DND-41 (cell line): Measurements from ENCODE around the gene CYP27C1.

ENCODE experiments used
- ATAC-seq: fragments of 200-7000 bp; cut with Tn5 transposase; 3 replicates; pipeline ENCODE4 v1.9.1; 2021; ENCODE audit warnings: low read depth; ENCODE audit not compliant: insufficient read depth
- DNase-seq: peaks from one replicate; pipeline ENCODE4 v3.0.0-alpha.2; 2020
- H2AFZ ChIP-seq: 2 replicates; pipeline ENCODE4 v1.6.0; 2012; ENCODE audit warnings: low read depth, low read length
- H3K27ac ChIP-seq: 2 replicates; pipeline ENCODE4 v1.5.1; 2012; ENCODE audit warnings: low read length, inconsistent platforms
- H3K27me3 ChIP-seq: fragments of 200-600 bp; sonication (generic); 2 replicates; pipeline ENCODE4 v1.6.0; 2012; ENCODE audit warnings: low read length, mild to moderate bottlenecking, inconsistent platforms; ENCODE audit not compliant: insufficient read depth, poor library complexity
- H3K36me3 ChIP-seq: 2 replicates; pipeline ENCODE4 v1.5.1; 2012; ENCODE audit warnings: low read length, inconsistent platforms; ENCODE audit not compliant: insufficient read depth
- H3K4me1 ChIP-seq: 2 replicates; pipeline ENCODE4 v1.5.1; 2012; ENCODE audit warnings: mild to moderate bottlenecking, low read length; ENCODE audit not compliant: insufficient read depth
- H3K4me2 ChIP-seq: 2 replicates; pipeline ENCODE4 v1.6.0; 2012; ENCODE audit warnings: mild to moderate bottlenecking, moderate library complexity, low read length, inconsistent platforms; ENCODE audit not compliant: insufficient read depth
- H3K4me3 ChIP-seq, 2 experiments: fragments of 200-600 bp in 1 of 2; shearing (Covaris generic) in 1 of 2; 2 replicates each; pipeline ENCODE4 v1.5.1; 2012 to 2016; ENCODE audit warnings: inconsistent platforms in 2 of 2, low read length in 2 of 2, mild to moderate bottlenecking in 2 of 2, low read depth in 1 of 2, moderate library complexity in 1 of 2
- H3K79me2 ChIP-seq: 2 replicates; pipeline ENCODE4 v1.6.0; 2012; ENCODE audit warnings: low read length, inconsistent platforms; ENCODE audit not compliant: insufficient read depth
- H3K9ac ChIP-seq: 2 replicates; pipeline ENCODE4 v1.6.0; 2012; ENCODE audit warnings: low read depth, mild to moderate bottlenecking, inconsistent platforms, low read length, moderate library complexity
- H3K9me3 ChIP-seq: 2 replicates; pipeline ENCODE4 v1.5.1; 2012; ENCODE audit warnings: low read length, moderate library complexity, mild to moderate bottlenecking, inconsistent platforms; ENCODE audit not compliant: insufficient read depth, severe bottlenecking
- H4K20me1 ChIP-seq: 2 replicates; pipeline ENCODE4 v1.6.0; 2012; ENCODE audit warnings: low read length; ENCODE audit not compliant: insufficient read depth
- EZH2 ChIP-seq: IDR thresholded peaks from 3 replicates; pipeline ENCODE4 v1.6.1; 2012; ENCODE audit warnings: borderline replicate concordance, low read depth, mild to moderate bottlenecking, moderate library complexity, low read length, inconsistent platforms; ENCODE audit not compliant: severe bottlenecking
- TF ChIP-seq, protein P1 (sequence below): IDR thresholded peaks from 2 replicates; pipeline ENCODE4 v1.5.1; 2012; ENCODE audit warnings: borderline replicate concordance, low read length, moderate library complexity, mild to moderate bottlenecking; ENCODE audit not compliant: poor library complexity, severe bottlenecking; ENCODE audit errors: extremely low read depth

The CYP27C1 gene

DNA sequence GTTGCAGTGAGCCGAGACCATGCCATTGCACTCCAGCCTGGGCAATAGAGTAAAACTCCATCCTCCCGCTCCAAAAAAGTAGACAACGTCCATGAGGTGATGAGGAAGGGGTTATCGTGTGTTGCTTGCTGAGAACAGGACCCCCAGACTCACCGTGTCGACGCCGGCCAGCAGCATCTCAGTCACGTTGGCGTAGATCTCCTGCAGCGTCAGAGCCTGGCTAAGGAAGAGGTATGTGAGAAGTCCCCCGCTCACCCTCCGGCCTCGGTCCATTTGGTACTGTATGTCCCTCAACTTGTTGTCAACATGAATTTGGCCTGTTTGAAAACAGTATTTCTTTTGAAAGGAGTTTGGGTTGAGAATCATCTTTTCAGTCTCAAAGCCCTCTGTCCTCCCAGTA lies 20.9 kb downstream of the CYP27C1 start:
- Histone ChIP-seq H3K4me1 (peaks cover 10% of the 10 kb centered on the region), H3K79me2 (no peaks in the 10 kb centered on the region), H3K36me3 (no peaks in the 10 kb centered on the region), H3K9ac (no peak overlapping the region), H3K27ac (no peak overlapping the region), H3K9me3 (no peaks in the 10 kb centered on the region), H3K4me3 (no peak overlapping the region), H3K27me3 (peaks cover 4% of the 10 kb centered on the region), H3K4me2 (no peak overlapping the region), H2AFZ (no peak overlapping the region), H4K20me1 (no peaks in the 10 kb centered on the region)
- DNase-seq (no peak), ATAC-seq (no peak)
- TF ChIP-seq, protein P1, sequence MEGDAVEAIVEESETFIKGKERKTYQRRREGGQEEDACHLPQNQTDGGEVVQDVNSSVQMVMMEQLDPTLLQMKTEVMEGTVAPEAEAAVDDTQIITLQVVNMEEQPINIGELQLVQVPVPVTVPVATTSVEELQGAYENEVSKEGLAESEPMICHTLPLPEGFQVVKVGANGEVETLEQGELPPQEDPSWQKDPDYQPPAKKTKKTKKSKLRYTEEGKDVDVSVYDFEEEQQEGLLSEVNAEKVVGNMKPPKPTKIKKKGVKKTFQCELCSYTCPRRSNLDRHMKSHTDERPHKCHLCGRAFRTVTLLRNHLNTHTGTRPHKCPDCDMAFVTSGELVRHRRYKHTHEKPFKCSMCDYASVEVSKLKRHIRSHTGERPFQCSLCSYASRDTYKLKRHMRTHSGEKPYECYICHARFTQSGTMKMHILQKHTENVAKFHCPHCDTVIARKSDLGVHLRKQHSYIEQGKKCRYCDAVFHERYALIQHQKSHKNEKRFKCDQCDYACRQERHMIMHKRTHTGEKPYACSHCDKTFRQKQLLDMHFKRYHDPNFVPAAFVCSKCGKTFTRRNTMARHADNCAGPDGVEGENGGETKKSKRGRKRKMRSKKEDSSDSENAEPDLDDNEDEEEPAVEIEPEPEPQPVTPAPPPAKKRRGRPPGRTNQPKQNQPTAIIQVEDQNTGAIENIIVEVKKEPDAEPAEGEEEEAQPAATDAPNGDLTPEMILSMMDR = no peak
- TF ChIP-seq EZH2 = no peak

DNA sequence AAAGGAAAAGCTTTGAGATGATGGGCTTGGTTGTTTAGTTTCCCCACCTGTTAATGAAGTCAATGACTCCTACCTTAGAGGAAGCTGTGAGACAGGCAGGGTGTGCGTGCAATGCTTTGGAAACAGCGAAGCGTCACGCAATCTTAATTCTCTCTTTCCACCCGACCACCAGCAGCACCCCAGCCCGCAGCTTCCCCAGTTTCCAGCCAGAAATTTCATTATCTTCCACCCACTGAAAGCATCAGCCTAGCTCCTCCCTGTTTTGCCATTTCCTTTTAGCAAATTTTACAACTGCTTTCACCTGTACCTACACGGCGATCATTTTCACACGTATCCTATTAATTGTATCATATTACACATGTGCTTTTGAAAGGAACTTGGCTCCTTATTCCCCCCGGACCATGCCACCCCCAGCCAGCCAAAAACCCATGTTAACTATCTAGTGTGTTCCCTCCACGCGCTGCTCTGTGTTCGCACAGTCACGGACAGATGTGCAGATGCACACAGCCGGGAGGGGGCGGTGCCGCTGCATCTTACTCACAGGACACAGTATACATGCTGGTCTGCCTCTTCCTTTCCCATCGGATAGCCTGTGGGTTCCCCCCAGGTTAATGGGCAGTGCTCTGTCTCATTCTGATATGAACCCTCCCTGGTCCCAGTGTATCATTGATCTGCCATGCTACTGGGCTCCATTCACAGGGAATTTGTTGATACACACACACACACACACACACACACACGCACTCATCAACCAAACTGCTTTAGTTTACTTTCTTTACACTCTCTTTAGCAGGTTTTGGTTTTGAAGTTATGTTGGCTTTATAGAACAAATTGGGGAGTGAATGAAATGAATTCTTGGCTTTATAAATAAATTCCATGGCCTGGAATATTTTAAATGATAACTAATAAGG lies 22.4 kb downstream of the CYP27C1 start:
- H2AFZ ChIP-seq = peak overlapping the region; percentile 68
- ATAC-seq (peak; percentile 99), DNase-seq (peak; percentile 67)
- H3K4me1 ChIP-seq = peaks cover 10% of the 10 kb centered on the region
- H3K4me2 ChIP-seq = peak overlapping the region; percentile 69
- H3K27me3 ChIP-seq = peaks cover 4% of the 10 kb centered on the region
- no peaks in the 10 kb centered on the region for H3K79me2 ChIP-seq
- no peak overlapping the region for H3K9ac ChIP-seq
- no peaks in the 10 kb centered on the region for H4K20me1 ChIP-seq
- H3K27ac ChIP-seq = no peak overlapping the region
- H3K4me3 ChIP-seq = peak overlapping the region in 1 of 2 experiments; percentile 41; a peak in 2 of 4 replicates
- TF ChIP-seq, protein P1 = peak; percentile 93
- TF ChIP-seq EZH2 = no peak
- H3K9me3 ChIP-seq = no peaks in the 10 kb centered on the region
- H3K36me3 ChIP-seq = no peaks in the 10 kb centered on the region

DNA sequence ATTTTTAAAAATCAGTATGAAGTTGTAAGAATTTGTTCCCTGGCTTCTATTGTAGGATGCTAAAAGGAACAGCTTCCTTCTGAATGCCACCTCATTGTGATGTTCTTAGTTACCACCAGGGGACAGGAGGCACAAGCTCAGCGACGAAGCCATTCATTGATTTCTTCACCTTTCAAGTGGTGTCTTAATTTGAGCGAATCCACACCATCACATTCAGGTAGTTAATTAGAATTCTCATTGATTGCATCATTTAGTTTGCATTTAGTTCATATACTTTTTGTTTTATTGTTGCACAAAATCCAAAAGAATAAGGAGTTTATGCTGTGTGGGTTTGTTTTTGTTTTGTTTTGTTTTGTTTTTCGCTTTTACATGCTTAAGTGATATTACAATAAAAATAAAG lies 23.1 kb downstream of the CYP27C1 start:
- Histone ChIP-seq H3K36me3 (no peaks in the 10 kb centered on the region), H2AFZ (no peak overlapping the region), H3K4me2 (peak overlapping the region; percentile 69; the same call in 1 of the 2 replicates), H3K9me3 (no peaks in the 10 kb centered on the region), H3K9ac (no peak overlapping the region), H3K79me2 (no peaks in the 10 kb centered on the region), H3K4me3 (no peak overlapping the region), H3K4me1 (peaks cover 10% of the 10 kb centered on the region), H3K27ac (no peak overlapping the region), H3K27me3 (peaks cover 4% of the 10 kb centered on the region), H4K20me1 (no peaks in the 10 kb centered on the region)
- DNase-seq = no peak
- no peak for ATAC-seq
- TF ChIP-seq EZH2 = no peak
- TF ChIP-seq, protein P1 = peak; percentile 61
